DND-41 (cell line): ENCODE measurements around the gene ZNF668.

Experiments used
- CTCF ChIP-seq: IDR thresholded peaks from 2 replicates; pipeline ENCODE4 v1.5.1; 2012; ENCODE audit warnings: borderline replicate concordance, low read length, moderate library complexity, mild to moderate bottlenecking; ENCODE audit not compliant: poor library complexity, severe bottlenecking; ENCODE audit errors: extremely low read depth
- EZH2 ChIP-seq: IDR thresholded peaks from 3 replicates; pipeline ENCODE4 v1.6.1; 2012; ENCODE audit warnings: borderline replicate concordance, low read depth, mild to moderate bottlenecking, moderate library complexity, low read length, inconsistent platforms; ENCODE audit not compliant: severe bottlenecking

- TF ChIP-seq CTCF: no peak
- TF ChIP-seq EZH2: no peak
Measured at GRCh38 chr16:31111881-31112466, 37.9 kb upstream of the ZNF668 start.
